Type B pancreatic cell (in vitro differentiated cells): Measurements from ENCODE around the gene FBP1. TPM values are rescaled to one million over a fixed set of nuclear protein-coding genes. Genes with fewer than 3 reads are reported as not detected.

Experiments
- DNase-seq: peaks from one replicate; pipeline ENCODE4 v3.0.0; 2021; ENCODE audit warnings: mixed read lengths; ENCODE audit not compliant: unreplicated experiment; ENCODE audit errors: extremely low spot score
- H3K27ac Mint-ChIP-seq: 2 replicates; pipeline ENCODE4 v1.8.0; 2021; ENCODE audit warnings: mild to moderate bottlenecking, mixed read lengths
- H3K27me3 Mint-ChIP-seq: 2 replicates; pipeline ENCODE4 v1.8.0; 2021; ENCODE audit warnings: mixed read lengths
- H3K36me3 Mint-ChIP-seq: 2 replicates; pipeline ENCODE4 v1.8.0; 2021; ENCODE audit warnings: mixed read lengths
- H3K4me1 Mint-ChIP-seq: one replicate; pipeline ENCODE4 v1.8.0; 2021; ENCODE audit warnings: mixed read lengths; ENCODE audit not compliant: unreplicated experiment
- H3K4me3 Mint-ChIP-seq: 2 replicates; pipeline ENCODE4 v1.8.0; 2021; ENCODE audit warnings: mild to moderate bottlenecking, mixed read lengths
- H3K9me3 Mint-ChIP-seq: 2 replicates; pipeline ENCODE4 v1.8.0; 2021; ENCODE audit warnings: mixed read lengths
- total RNA-seq: library from RNA; stranded (reverse); gene quantifications from 2 replicates; pipeline ENCODE4 v1.2.1, GENCODE V29; 2021; ENCODE audit warnings: low replicate concordance
- TF ChIP-seq, protein P1 (sequence below): fragments of 200-600 bp; sonication (generic); conservative IDR thresholded peaks from 2 replicates; pipeline ENCODE4 v1.5.0; 2021; ENCODE audit warnings: antibody characterized with exemption, mild to moderate bottlenecking

The FBP1 gene
- total RNA-seq, 1 donor from 2014 or later = 25.9 TPM

DNA sequence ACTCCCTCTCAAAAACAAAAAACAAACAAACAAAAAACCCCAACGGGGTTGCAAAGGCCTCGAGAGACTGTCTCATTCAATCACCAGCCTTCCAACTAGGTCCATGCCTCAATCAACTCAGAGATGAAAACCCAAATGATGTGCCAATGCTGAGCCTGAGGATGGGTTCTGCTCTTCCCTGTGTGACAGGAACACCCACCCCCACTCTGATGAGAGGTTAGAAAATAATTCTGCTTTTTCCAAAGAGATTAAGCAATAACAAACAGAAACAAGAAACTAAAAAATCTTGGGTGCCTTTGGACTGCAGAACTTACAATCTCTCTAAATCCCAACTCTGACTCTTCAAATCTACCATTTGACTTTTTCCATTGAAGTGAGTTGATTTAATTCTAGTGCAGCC, 25.5 kb upstream of the FBP1 start:
- Mint-ChIP-seq H3K9me3 (no peaks in the 10 kb centered on the region), H3K4me3 (no peak overlapping the region), H3K36me3 (no peaks in the 10 kb centered on the region), H3K27ac (no peak overlapping the region), H3K4me1 (peaks cover 16% of the 10 kb centered on the region), H3K27me3 (no peaks in the 10 kb centered on the region)
- TF ChIP-seq, protein P1, sequence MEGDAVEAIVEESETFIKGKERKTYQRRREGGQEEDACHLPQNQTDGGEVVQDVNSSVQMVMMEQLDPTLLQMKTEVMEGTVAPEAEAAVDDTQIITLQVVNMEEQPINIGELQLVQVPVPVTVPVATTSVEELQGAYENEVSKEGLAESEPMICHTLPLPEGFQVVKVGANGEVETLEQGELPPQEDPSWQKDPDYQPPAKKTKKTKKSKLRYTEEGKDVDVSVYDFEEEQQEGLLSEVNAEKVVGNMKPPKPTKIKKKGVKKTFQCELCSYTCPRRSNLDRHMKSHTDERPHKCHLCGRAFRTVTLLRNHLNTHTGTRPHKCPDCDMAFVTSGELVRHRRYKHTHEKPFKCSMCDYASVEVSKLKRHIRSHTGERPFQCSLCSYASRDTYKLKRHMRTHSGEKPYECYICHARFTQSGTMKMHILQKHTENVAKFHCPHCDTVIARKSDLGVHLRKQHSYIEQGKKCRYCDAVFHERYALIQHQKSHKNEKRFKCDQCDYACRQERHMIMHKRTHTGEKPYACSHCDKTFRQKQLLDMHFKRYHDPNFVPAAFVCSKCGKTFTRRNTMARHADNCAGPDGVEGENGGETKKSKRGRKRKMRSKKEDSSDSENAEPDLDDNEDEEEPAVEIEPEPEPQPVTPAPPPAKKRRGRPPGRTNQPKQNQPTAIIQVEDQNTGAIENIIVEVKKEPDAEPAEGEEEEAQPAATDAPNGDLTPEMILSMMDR = no peak
- no peak for DNase-seq

DNA sequence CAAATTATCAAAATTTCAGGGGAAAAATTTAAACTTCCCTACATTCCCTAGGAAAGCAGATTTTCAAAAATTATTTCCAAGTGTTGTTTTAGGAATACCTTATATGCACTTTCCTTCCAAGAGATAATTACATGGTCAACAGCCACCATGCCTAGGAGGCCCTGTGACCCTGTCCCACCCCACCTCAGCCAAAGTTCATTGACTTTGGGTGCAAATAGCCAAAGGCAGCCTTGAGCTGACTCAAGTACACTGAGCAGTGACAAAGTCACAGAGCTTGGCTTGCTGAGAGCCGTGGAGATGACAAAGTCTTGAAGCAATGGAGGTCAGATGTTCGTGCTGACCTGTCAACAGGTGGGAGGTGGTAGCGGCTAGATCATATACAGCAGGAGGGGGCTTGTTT, 24.3 kb upstream of the FBP1 start:
- DNase-seq = no peak
- Mint-ChIP-seq H3K4me3 (no peak overlapping the region), H3K27ac (no peak overlapping the region), H3K4me1 (peaks cover 11% of the 10 kb centered on the region), H3K9me3 (no peaks in the 10 kb centered on the region), H3K36me3 (no peaks in the 10 kb centered on the region), H3K27me3 (no peaks in the 10 kb centered on the region)
- TF ChIP-seq, protein P1 = no peak

DNA sequence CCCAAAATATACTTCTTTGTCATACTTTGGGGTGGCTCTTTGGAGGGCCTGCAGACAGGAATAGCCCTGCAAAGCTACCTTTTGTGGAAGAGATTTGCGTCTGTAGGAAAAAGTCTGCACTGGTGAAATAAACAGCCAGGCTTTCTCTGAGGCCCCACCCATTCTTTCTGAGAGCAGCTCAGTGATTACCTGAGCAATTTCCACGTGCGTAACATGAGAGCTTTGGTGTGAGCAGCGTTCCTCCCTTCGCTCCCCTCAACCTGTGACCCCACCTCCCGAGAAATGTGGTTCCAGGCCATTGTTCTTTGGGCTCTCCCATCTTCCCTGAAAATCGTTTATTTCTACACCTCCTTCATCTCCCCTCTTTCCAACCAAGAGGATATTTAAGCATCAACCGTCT, 23.8 kb upstream of the FBP1 start:
- TF ChIP-seq, protein P1 = no peak

DNA sequence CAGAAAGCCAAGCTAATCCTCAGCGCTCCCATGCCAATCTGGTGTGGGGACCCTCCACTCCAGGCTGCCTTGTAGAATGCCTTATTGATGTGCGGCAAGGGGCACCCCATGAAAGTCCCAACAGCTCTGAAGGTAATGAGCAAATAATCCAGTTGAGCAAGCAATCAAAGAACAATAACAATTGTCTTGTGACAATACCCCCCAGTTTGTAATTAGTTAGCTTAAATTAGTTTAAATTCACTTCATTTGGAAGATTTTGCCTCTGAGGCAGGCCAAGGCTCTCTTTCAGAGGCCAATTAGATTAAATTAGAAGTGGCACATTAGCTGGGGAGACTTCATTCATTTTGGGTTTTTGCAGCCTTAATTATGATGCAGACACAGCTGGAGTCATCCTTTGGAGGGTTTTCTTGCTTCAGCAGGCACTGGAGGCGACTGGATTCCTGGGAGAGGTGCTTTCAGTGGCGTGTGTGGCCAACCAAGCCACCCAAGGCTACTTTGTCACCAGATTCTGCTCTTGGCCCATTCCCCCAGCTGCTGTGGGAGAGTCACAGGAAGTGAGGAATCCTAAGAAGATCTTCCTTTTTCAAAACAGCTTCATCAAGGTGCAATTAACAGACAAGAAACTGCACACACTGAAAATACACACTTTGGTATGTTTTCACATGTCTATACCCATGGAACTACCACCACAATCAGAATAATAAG, 17.9 kb upstream of the FBP1 start:
- TF ChIP-seq, protein P1 = no peak
- Mint-ChIP-seq H3K4me1 (peaks cover 11% of the 10 kb centered on the region), H3K4me3 (no peak overlapping the region), H3K9me3 (no peaks in the 10 kb centered on the region), H3K36me3 (no peaks in the 10 kb centered on the region), H3K27me3 (no peaks in the 10 kb centered on the region), H3K27ac (no peak overlapping the region)
- DNase-seq = no peak

More for the DNA sequence above, 23.8 kb upstream of the FBP1 start:
- no peaks in the 10 kb centered on the region for H3K9me3 Mint-ChIP-seq
- H3K4me1 Mint-ChIP-seq = peaks cover 8% of the 10 kb centered on the region
- DNase-seq = no peak
- H3K4me3 Mint-ChIP-seq = no peak overlapping the region
- no peaks in the 10 kb centered on the region for H3K27me3 Mint-ChIP-seq
- no peak overlapping the region for H3K27ac Mint-ChIP-seq
- no peaks in the 10 kb centered on the region for H3K36me3 Mint-ChIP-seq

DNA sequence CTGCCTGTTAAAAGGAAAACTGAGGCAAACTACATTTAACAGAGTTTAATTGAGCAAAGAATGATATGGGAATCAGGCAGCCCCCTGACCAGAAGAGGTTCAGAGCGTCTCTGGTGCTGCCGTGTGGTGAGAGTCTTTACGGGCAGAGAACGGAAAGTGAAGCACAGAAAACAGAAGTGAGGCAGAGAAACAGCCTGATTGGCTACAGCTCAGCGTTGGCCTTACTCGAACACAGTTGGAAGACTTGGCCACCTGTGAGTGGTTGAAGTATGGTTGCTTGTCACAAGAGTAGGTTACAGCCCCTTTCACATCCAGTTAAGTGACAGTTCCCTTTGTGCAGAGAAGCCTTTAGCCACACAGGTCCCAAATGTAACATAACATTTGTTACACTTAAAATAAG, 16.9 kb upstream of the FBP1 start:
- TF ChIP-seq, protein P1 = no peak
- Mint-ChIP-seq H3K4me3 (no peak overlapping the region), H3K9me3 (no peaks in the 10 kb centered on the region), H3K27ac (no peak overlapping the region), H3K27me3 (no peaks in the 10 kb centered on the region), H3K36me3 (no peaks in the 10 kb centered on the region), H3K4me1 (peaks cover 11% of the 10 kb centered on the region)
- DNase-seq = no peak

DNA sequence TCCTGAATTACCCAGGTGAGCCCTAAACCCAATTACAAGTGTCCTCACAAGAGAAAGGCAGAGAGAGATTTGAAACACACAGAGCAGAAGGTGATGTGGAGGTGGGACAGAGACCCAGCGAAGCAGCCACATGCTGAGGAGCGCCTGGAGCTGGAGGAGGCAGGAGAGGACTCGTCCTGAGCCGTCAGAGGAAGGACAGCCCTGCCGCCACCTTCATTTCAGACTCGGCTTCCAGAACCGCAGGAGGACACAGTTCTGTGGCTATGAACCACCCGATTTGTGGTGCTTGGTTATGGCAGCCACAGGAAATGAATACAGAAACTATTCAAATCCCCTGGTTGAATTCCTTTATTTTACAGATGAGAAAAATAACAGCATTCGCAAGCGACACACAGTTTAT, 16.4 kb upstream of the FBP1 start:
- TF ChIP-seq, protein P1 = no peak
- no peaks in the 10 kb centered on the region for H3K36me3 Mint-ChIP-seq
- no peak overlapping the region for H3K4me3 Mint-ChIP-seq
- DNase-seq = no peak
- peaks cover 11% of the 10 kb centered on the region for H3K4me1 Mint-ChIP-seq
- no peak overlapping the region for H3K27ac Mint-ChIP-seq
- H3K9me3 Mint-ChIP-seq = no peaks in the 10 kb centered on the region
- no peaks in the 10 kb centered on the region for H3K27me3 Mint-ChIP-seq
